ENCODE data around the gene SCO2. TPM values are rescaled to one million over a fixed set of nuclear protein-coding genes. Genes with fewer than 3 reads are reported as not detected.

The SCO2 gene
- total RNA-seq, 1 experiment from 2014 or later, result 7.0 TPM

DNA sequence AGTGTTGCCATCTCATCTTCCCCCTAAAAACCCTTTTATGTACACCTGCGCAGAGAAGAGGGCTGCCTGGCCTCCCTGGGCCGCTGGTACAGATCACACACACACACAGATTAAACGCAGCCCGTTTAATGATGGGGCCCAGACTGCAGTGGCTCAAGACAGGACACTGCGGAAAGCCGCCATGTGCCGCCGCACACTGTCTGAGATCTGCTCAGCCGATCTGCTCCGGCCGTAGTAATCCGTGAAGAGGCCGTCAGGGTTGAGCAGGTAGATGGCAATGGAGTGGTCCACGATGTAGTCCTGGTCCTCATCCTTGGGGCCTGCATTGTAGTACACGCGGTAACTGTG, 2.0 kb downstream of the SCO2 start:
- no TSS peak for BruUV-seq (replicated peaks)
- Histone ChIP-seq H3K4me3 (replicated peaks in 1 of 2; ENCODE audit: low read depth in 1 of 2, low read length in 2 of 2) (no peak overlapping the region), H3K27ac (ENCODE audit: low read depth, low read length) (peak overlapping the region; percentile 100; the same call in 1 of the 2 replicates), H3K79me2 (ENCODE audit: insufficient read depth, low read length) (peaks cover 25% of the 10 kb centered on the region), H3K9me2 (ENCODE audit: insufficient read depth) (no peaks in the 10 kb centered on the region), H3K27me3 (ENCODE audit: insufficient read depth, low read length) (no peaks in the 10 kb centered on the region), H3K36me3 (ENCODE audit: control insufficient read depth in 1 of 2, insufficient read depth in 2 of 2, low read length in 2 of 2) (peaks cover 0 to 19% of the 10 kb centered on the region in 2 experiments; a peak in 2 of 4 replicates), H3K9ac (ENCODE audit: low read length) (no peak overlapping the region), H3K4me1 (ENCODE audit: control insufficient read depth in 1 of 2, insufficient read depth in 2 of 2, low read length in 2 of 2) (peaks cover 13 to 43% of the 10 kb centered on the region in 2 experiments; a peak in 3 of 4 replicates), H4K20me1 (ENCODE audit: insufficient read depth) (no peaks in the 10 kb centered on the region), H3K4me2 (ENCODE audit: low read length) (no peak overlapping the region; the same call in 1 of the 2 replicates), H3K9me3 (ENCODE audit: control insufficient read depth in 1 of 2, insufficient read depth in 1 of 2, low read depth in 1 of 2, low read length in 2 of 2) (no peaks in the 10 kb centered on the region), H2AFZ (ENCODE audit: low read depth, low read length, poor library complexity, severe bottlenecking) (no peak overlapping the region)
- TF ChIP-seq REST (IDR thresholded peaks at IDR 0.05; ENCODE audit: low read depth), result no peak
- TF ChIP-seq TCF7L2 (IDR thresholded peaks at IDR 0.05; ENCODE audit: borderline replicate concordance, extremely low read depth, insufficient read depth, insufficient read length), result no peak
- TF ChIP-seq CTCF (IDR thresholded peaks at IDR 0.05 in 2 of 3, conservative IDR thresholded peaks at IDR 0.05 in 1 of 3; ENCODE audit: borderline replicate concordance in 1 of 3, insufficient read depth in 1 of 3, low read depth in 2 of 3, low read length in 2 of 3), result no peak
- no peak for TF ChIP-seq ZNF274 (IDR thresholded peaks at IDR 0.05; ENCODE audit: low read depth, low read length)
- no peak for TF ChIP-seq EGR1 (IDR thresholded peaks at IDR 0.05; ENCODE audit: low read depth)
- TF ChIP-seq ELF1 (IDR thresholded peaks at IDR 0.05; ENCODE audit: borderline replicate concordance, low read depth), result no peak
- TF ChIP-seq EZH2phosphoT487 (IDR thresholded peaks at IDR 0.05; ENCODE audit: borderline replicate concordance), result no peak
- TF ChIP-seq, protein P1, sequence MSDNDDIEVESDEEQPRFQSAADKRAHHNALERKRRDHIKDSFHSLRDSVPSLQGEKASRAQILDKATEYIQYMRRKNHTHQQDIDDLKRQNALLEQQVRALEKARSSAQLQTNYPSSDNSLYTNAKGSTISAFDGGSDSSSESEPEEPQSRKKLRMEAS (IDR thresholded peaks at IDR 0.05), result no peak
- TF ChIP-seq YY1 (IDR thresholded peaks at IDR 0.05; ENCODE audit: extremely low read depth, insufficient replicate concordance, low read depth, low read length), result no peak
- TF ChIP-seq ZBTB33 (IDR thresholded peaks at IDR 0.05; ENCODE audit: extremely low read depth, insufficient replicate concordance, low read length), result no peak
- ChIA-PET CTCF (no interaction called here), RAD21 (ENCODE audit: low non-redundant PET in 1 of 2, low total read pairs in 2 of 2, uncharacterized antibody in 2 of 2, unreplicated experiment in 2 of 2) (no interaction called here), POLR2A (no interaction called here)
- intact Hi-C loops (cut with micrococcal nuclease), result no loop called here
- no peak for DNase-seq (ENCODE audit: low read depth, low spot score)
- no peak for ATAC-seq

Data from HCT116 (cell line).